ENCODE results near the gene RALA. TPM values are rescaled to one million over a fixed set of nuclear protein-coding genes. Genes with fewer than 3 reads are reported as not detected.

Gene RALA
- total and polyA plus RNA-seq, 2 of the 13 experiments (the other 11 are each of a cell fraction or from before 2014, with no cell fraction given), result 11.8 to 19.5 TPM

- in situ Hi-C loops (cut with HindIII; ENCODE audit: extremely low pct_ligation_motif_present, low pct_unique_long_range_greater_than_20kb) (no loop called here), intact Hi-C loops (cut with micrococcal nuclease; ENCODE audit: unreplicated experiment) (no loop called here)
- no peak for ATAC-seq
- Histone ChIP-seq H3K79me2 (ENCODE audit: insufficient read depth, low read length) (peaks cover 16% of the 10 kb centered on the region), H3K27ac (ENCODE audit: extremely low read length, insufficient read depth, low read length) (no peak overlapping the region), H3K9me3 (ENCODE audit: low read length) (no peaks in the 10 kb centered on the region), H2AFZ (ENCODE audit: low read length) (no peak overlapping the region), H4K20me1 (ENCODE audit: insufficient read depth, low read length) (no peaks in the 10 kb centered on the region), H3K4me3 (replicated peaks in 1 of 3; ENCODE audit: insufficient read depth in 1 of 3, low read depth in 2 of 3, low read length in 3 of 3) (no peak overlapping the region), H3K36me3 (replicated peaks in 1 of 2; ENCODE audit: control insufficient read depth in 1 of 2, insufficient read depth in 2 of 2, low read length in 2 of 2) (no peaks in the 10 kb centered on the region; a peak in 2 of 5 replicates), H3K4me1 (ENCODE audit: insufficient read depth, low read length) (no peaks in the 10 kb centered on the region), H3K27me3 (ENCODE audit: control insufficient read depth in 1 of 2, insufficient read depth in 2 of 2, low read length in 2 of 2) (no peaks in the 10 kb centered on the region), H3K4me2 (ENCODE audit: low read depth, low read length) (no peak overlapping the region), H3K9ac (ENCODE audit: insufficient read depth, low read depth, low read length) (no peak overlapping the region)
- ChIA-PET CTCF (ENCODE audit: low intra/inter-chr PET ratio, low total read pairs) (no interaction called here), POLR2A (no interaction called here)
- no TSS peak for BruUV-seq (replicated peaks)
- TF ChIP-seq TEAD3 (CRISPR knock-in tag; optimal IDR thresholded peaks at IDR 0.05; ENCODE audit: borderline replicate concordance) (no peak), ZNF607 (CRISPR knock-in tag; IDR thresholded peaks at IDR 0.05; ENCODE audit: borderline replicate concordance) (no peak), GZF1 (CRISPR knock-in tag; IDR thresholded peaks at IDR 0.05) (no peak), ZNF737 (CRISPR knock-in tag; IDR thresholded peaks at IDR 0.05; ENCODE audit: borderline replicate concordance) (no peak), PRDM10 (CRISPR knock-in tag; IDR thresholded peaks at IDR 0.05; ENCODE audit: low read depth) (no peak), SALL2 (CRISPR knock-in tag; IDR thresholded peaks at IDR 0.05) (no peak), ZNF530 (CRISPR knock-in tag; IDR thresholded peaks at IDR 0.05; ENCODE audit: low read depth) (no peak), HNRNPL (IDR thresholded peaks at IDR 0.05; ENCODE audit: low read depth, low read length) (no peak), FOXK2 (IDR thresholded peaks at IDR 0.05) (no peak), ZNF44 (CRISPR knock-in tag; IDR thresholded peaks at IDR 0.05) (no peak), ELF4 (CRISPR knock-in tag; IDR thresholded peaks at IDR 0.05; ENCODE audit: borderline replicate concordance) (no peak), XBP1 (CRISPR knock-in tag; IDR thresholded peaks at IDR 0.05) (no peak), ZNF543 (CRISPR knock-in tag; IDR thresholded peaks at IDR 0.05) (no peak)
- TF ChIP-seq, protein P1, sequence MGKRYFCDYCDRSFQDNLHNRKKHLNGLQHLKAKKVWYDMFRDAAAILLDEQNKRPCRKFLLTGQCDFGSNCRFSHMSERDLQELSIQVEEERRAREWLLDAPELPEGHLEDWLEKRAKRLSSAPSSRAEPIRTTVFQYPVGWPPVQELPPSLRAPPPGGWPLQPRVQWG (CRISPR knock-in tag; IDR thresholded peaks at IDR 0.05; ENCODE audit: borderline replicate concordance, low read depth), result no peak
- TF ChIP-seq, protein P2, sequence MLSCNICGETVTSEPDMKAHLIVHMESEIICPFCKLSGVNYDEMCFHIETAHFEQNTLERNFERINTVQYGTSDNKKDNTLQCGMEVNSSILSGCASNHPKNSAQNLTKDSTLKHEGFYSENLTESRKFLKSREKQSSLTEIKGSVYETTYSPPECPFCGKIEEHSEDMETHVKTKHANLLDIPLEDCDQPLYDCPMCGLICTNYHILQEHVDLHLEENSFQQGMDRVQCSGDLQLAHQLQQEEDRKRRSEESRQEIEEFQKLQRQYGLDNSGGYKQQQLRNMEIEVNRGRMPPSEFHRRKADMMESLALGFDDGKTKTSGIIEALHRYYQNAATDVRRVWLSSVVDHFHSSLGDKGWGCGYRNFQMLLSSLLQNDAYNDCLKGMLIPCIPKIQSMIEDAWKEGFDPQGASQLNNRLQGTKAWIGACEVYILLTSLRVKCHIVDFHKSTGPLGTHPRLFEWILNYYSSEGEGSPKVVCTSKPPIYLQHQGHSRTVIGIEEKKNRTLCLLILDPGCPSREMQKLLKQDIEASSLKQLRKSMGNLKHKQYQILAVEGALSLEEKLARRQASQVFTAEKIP (CRISPR knock-in tag; IDR thresholded peaks at IDR 0.05; ENCODE audit: borderline replicate concordance), result no peak
- FAIRE-seq, result no peak
- WGBS (ENCODE audit: low lambda C conversion rate), result 45% methylated on average over 1 of the region's 1 CpG
- no peak for DNase-seq (ENCODE audit: low spot score)
Observed at GRCh38 chr7:39670934-39671333, 47.6 kb downstream of the RALA start.
